CD4-positive, alpha-beta T cell treated with Interferon gamma for 1 hour (primary cell): ENCODE measurements around the gene TPCN2.
A peak's percentile ranks its signal among the peaks of the same experiment; 100 is the strongest.

Experiments
- DNase-seq: peaks from one replicate; pipeline ENCODE4 v3.0.0-alpha.2; 2020

TPCN2 gene

GRCh38 chr11:69114811-69115523, 66.2 kb downstream of the TPCN2 start:
- DNase-seq: no peak

- no peak for DNase-seq
These were observed 67.1 kb downstream of the TPCN2 start for GRCh38 chr11:69115586-69116560.

- DNase-seq: no peak
These were observed 67.9 kb downstream of the TPCN2 start for GRCh38 chr11:69116671-69117070.

- DNase-seq: no peak
These were observed 70.5 kb downstream of the TPCN2 start for GRCh38 chr11:69119190-69119589.

GRCh38 chr11:69120096-69120875, 71.6 kb downstream of the TPCN2 start:
- no peak for DNase-seq

GRCh38 chr11:69121021-69121420, 72.3 kb downstream of the TPCN2 start:
- no peak for DNase-seq

GRCh38 chr11:69121621-69122325, 73.0 kb downstream of the TPCN2 start:
- DNase-seq: no peak

- DNase-seq: no peak
These were observed 73.5 kb downstream of the TPCN2 start for GRCh38 chr11:69122326-69122629.

GRCh38 chr11:69122630-69123431, 74.1 kb downstream of the TPCN2 start:
- DNase-seq: peak; percentile 36

GRCh38 chr11:69123593-69124545, 75.1 kb downstream of the TPCN2 start:
- DNase-seq: no peak

- no peak for DNase-seq
These were observed 77.1 kb downstream of the TPCN2 start for GRCh38 chr11:69125861-69126260.

- DNase-seq: no peak
These were observed 77.6 kb downstream of the TPCN2 start for GRCh38 chr11:69126286-69126685.

- DNase-seq: no peak
These were observed 78.5 kb downstream of the TPCN2 start for GRCh38 chr11:69127081-69127850.

- DNase-seq: no peak
These were observed 79.2 kb downstream of the TPCN2 start for GRCh38 chr11:69127884-69128283.

GRCh38 chr11:69129053-69129452, 80.3 kb downstream of the TPCN2 start:
- no peak for DNase-seq

- no peak for DNase-seq
These were observed 80.9 kb downstream of the TPCN2 start for GRCh38 chr11:69129647-69130046.

- no peak for DNase-seq
These were observed 81.9 kb downstream of the TPCN2 start for GRCh38 chr11:69130654-69131053.

GRCh38 chr11:69131121-69131566, 82.4 kb downstream of the TPCN2 start:
- DNase-seq: no peak

- DNase-seq: no peak
These were observed 83.0 kb downstream of the TPCN2 start for GRCh38 chr11:69131644-69132300.
